ENCODE data around the gene ANKRD1. TPM values are rescaled to one million over a fixed set of nuclear protein-coding genes. Genes with fewer than 3 reads are reported as not detected.

ANKRD1 gene
- total and polyA plus RNA-seq, 2 of the 8 experiments (the other 6 are each of a cell fraction or from before 2014, with no cell fraction given), result 0.03 TPM; not detected in 1

GRCh38 chr10:90879062-90879461 is 41.8 kb downstream of the ANKRD1 start:
- H3K56ac ChIP-seq (replicated peaks; ENCODE audit: insufficient read length, low read depth, low read length), result no peak overlapping the region
- ChIA-PET POLR2A (ENCODE audit: partially characterized antibody) (interaction anchor here (0.7 to 1.4 kb wide), 2 partner anchors 22 to 240 kb away, joined by 3 to 4 read pairs; no protein-coding TSS in a partner anchor), CTCF (ENCODE audit: partially characterized antibody) (interaction anchor here (0.6 to 4.0 kb wide), 27 partner anchors 9 to 1068 kb away, joined by 3 to 20 read pairs (median 4); no protein-coding TSS in a partner anchor)
- no peak overlapping the region for H2BK12ac ChIP-seq (ENCODE audit: low read depth, low read length)
- no peak overlapping the region for H2AK5ac ChIP-seq (ENCODE audit: low read depth, low read length)
- no peak overlapping the region for H4K91ac ChIP-seq (replicated peaks; ENCODE audit: insufficient read length, low read length)
- H3K79me1 ChIP-seq (ENCODE audit: low read depth, low read length), result no peaks in the 10 kb centered on the region
- FAIRE-seq (no peak), DNase-seq (ENCODE audit: low read depth in 1 of 2, low spot score in 2 of 2) (no peak)
- no peaks in the 10 kb centered on the region for H3K23me2 ChIP-seq (ENCODE audit: low read depth, low read length)
- no peak overlapping the region for H3K4me2 ChIP-seq (ENCODE audit: insufficient read depth in 1 of 2, low read depth in 2 of 2, low read length in 2 of 2)
- peaks cover 0 to 7% of the 10 kb centered on the region in 2 experiments; a peak in 2 of 4 replicates for H3K79me2 ChIP-seq (ENCODE audit: control insufficient read depth in 1 of 2, insufficient read depth in 2 of 2, low read length in 2 of 2)
- no peak overlapping the region for H3K18ac ChIP-seq (ENCODE audit: extremely low read depth, low read length)
- no peak overlapping the region for H3K23ac ChIP-seq (ENCODE audit: insufficient read length)
- H3K9ac ChIP-seq (replicated peaks in 1 of 4; ENCODE audit: extremely low read depth in 1 of 4, low read depth in 3 of 4, low read length in 3 of 4), result no peak overlapping the region
- no peak overlapping the region for H2BK20ac ChIP-seq (ENCODE audit: low read length)
- no peak overlapping the region for H3K14ac ChIP-seq (ENCODE audit: insufficient read length)
- H3K36me3 ChIP-seq (ENCODE audit: control insufficient read depth in 2 of 4, insufficient read depth in 4 of 4, low read length in 3 of 4), result peaks cover 2 to 52% (median 19%) of the 10 kb centered on the region in 4 experiments; a peak in 7 of 8 replicates
- H4K8ac ChIP-seq (ENCODE audit: extremely low read depth, insufficient read depth, low read length), result no peak overlapping the region
- H3K4me3 ChIP-seq (ENCODE audit: extremely low read depth in 1 of 4, insufficient read depth in 2 of 4, low read depth in 3 of 4, low read length in 4 of 4), result no peak overlapping the region
- no peak overlapping the region for H2BK5ac ChIP-seq (ENCODE audit: low read depth, low read length)
- H3K9me3 ChIP-seq (ENCODE audit: insufficient read depth in 2 of 2, low read depth in 1 of 2, low read length in 1 of 2), result no peaks in the 10 kb centered on the region
- H3K27me3 ChIP-seq (replicated peaks in 1 of 4; ENCODE audit: control insufficient read depth in 3 of 4, extremely low read depth in 1 of 4, insufficient read depth in 3 of 4, low read length in 3 of 4), result no peaks in the 10 kb centered on the region
- H3K4ac ChIP-seq (replicated peaks; ENCODE audit: insufficient read length, low read depth, low read length), result no peak overlapping the region
- H2BK15ac ChIP-seq (ENCODE audit: low read length), result no peak overlapping the region
- no peaks in the 10 kb centered on the region for H3K4me1 ChIP-seq (replicated peaks in 1 of 4; ENCODE audit: control insufficient read depth in 3 of 4, insufficient read depth in 4 of 4, low read length in 3 of 4)
- no peak overlapping the region for H2AFZ ChIP-seq (ENCODE audit: low read length)
- H3K27ac ChIP-seq (ENCODE audit: low read depth, low read length), result no peak overlapping the region
- 94% methylated on average over 2 of the region's 2 CpGs; no CpG with 5 or more reads in 1 of the 2 experiments for WGBS, 2 experiments (ENCODE audit: extremely low coverage in 1 of 2, insufficient coverage in 1 of 2, insufficient read length in 1 of 2, insufficient replicate concordance in 2 of 2, low coverage in 1 of 2, low lambda C conversion rate in 2 of 2, missing lambda C conversion rate in 1 of 2)
- H2BK120ac ChIP-seq (replicated peaks; ENCODE audit: low read depth, low read length), result no peak overlapping the region
- no peak overlapping the region for H4K5ac ChIP-seq (ENCODE audit: insufficient read length, low read depth, low read length)
- peaks cover 0 to 2% of the 10 kb centered on the region in 2 experiments for H4K20me1 ChIP-seq (replicated peaks in 1 of 2; ENCODE audit: control insufficient read depth in 1 of 2, insufficient read depth in 2 of 2, low read length in 2 of 2)
- TF ChIP-seq HDAC2 (IDR thresholded peaks at IDR 0.05; ENCODE audit: borderline replicate concordance in 1 of 2, low read depth in 2 of 2, low read length in 2 of 2) (no peak), E2F6 (IDR thresholded peaks at IDR 0.05) (no peak), JUN (IDR thresholded peaks at IDR 0.05; ENCODE audit: low read depth, low read length) (no peak), KDM1A (IDR thresholded peaks at IDR 0.05; ENCODE audit: borderline replicate concordance, low read length) (no peak), SIRT6 (IDR thresholded peaks at IDR 0.05; ENCODE audit: low read length) (no peak), RAD21 (IDR thresholded peaks at IDR 0.05 in 1 of 2, conservative IDR thresholded peaks at IDR 0.05 in 1 of 2; ENCODE audit: low read depth in 2 of 2, low read length in 2 of 2) (no peak)
